GM19397 (cell line): ENCODE measurements around the gene QKI.
"Not testable (repeated sequence)": the region's sequence is repeated elsewhere in the genome, so short reads cannot be mapped to it uniquely, and the experiment has no call there.

Experiments
- ATAC-seq: cut with Tn5 transposase; IDR thresholded peaks from one replicate; pipeline ENCODE4 v1.9.1; 2021; ENCODE audit warnings: mild to moderate bottlenecking, moderate library complexity; ENCODE audit not compliant: unreplicated experiment

The QKI gene

GRCh38 chr6:163414117-163414945 lies at the start of gene QKI:
Gene QKI (plus strand): TSS chr6:163414718. CDS start chr6:163415194, 476 bp downstream.
- peak; percentile 44 for ATAC-seq

- no peak for ATAC-seq
These were observed 48.2 kb upstream of the QKI start for GRCh38 chr6:163366288-163366687.

DNA sequence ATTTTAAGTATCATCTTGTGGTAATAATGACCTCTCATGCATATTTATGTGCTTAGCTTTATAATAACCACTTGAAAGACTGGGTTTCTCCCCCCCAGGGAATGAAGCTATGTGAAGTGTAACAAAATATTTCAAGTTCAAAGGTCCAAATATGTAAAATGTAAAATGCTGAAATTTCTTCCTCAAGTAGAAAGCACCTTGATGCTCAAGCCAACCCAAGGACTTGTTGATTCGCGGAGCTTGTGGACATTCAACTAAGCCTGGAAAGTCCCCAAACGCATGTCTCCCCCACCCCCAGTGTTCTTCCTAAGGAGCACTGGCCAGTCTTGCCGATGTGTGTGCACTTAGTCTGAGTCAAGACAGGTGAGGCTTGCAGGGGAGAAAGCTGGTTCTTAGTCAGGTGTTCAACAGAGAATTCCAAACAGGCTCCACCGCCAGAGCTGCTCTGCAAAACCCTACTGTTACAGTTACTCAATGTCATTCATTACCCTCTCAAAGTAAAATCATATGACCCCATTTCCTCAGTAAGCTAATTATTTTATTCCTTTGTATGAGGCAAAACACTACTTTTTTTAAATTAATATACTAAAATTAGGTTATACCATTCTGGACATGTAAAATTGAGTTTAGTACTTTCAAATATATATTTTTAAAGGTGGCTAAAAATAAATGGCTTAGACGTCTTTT lies 46.9 kb upstream of the QKI start:
- no peak for ATAC-seq

DNA sequence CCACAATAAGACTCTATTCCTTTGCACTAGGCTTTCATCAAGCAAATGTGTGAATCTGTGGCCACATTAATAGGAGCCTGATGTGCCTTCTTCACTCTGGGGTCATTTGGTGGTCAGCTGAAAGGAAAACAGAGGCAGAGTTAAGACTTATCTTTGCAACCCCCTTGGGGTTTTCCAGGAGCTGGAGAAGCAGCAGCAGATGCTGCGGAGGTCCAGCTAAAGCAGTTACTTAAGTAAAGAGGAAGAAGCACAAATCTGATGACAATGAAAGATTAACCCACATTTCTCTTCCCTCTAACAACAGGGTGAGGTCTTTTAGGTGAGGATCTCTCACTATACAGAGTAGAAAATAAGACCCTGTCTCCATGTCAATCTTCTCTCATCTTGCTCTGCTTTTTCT lies 45.4 kb upstream of the QKI start:
- no peak for ATAC-seq

DNA sequence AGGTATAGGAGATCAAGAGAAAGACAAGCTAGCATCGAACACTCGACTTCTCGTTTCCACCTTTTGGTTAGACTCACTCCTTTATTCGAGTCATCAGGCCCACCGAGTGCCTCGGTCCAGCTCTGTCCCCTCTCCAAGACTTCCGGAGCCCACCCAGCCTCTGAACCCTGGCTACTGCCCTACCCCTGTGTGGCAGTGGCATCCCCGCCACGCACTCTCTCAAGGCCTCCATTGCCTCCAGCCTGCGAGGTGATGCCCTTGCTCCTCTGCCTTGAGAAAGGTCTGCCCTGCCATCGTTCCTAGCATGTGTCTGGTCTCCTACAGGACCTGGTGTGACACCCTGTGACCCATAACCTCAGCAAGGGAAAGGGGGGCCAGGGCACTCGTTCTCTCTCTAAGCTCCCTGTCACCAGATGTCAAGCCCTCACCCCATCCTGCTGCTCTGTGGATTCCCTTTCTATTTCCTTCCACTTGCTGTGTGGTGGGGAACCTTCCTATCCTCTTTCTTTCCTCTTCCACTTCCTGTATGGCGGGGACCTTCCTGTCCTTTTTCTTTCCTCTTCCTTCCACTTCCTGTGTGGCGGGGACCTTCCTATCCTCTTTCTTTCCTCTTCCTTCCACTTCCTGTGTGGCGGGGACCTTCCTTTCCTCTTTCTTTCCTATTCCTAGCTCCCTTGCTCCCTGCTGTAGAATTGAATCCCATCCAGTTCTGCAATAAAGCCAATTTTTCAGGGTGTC lies 44.7 kb upstream of the QKI start:
- no peak for ATAC-seq

DNA sequence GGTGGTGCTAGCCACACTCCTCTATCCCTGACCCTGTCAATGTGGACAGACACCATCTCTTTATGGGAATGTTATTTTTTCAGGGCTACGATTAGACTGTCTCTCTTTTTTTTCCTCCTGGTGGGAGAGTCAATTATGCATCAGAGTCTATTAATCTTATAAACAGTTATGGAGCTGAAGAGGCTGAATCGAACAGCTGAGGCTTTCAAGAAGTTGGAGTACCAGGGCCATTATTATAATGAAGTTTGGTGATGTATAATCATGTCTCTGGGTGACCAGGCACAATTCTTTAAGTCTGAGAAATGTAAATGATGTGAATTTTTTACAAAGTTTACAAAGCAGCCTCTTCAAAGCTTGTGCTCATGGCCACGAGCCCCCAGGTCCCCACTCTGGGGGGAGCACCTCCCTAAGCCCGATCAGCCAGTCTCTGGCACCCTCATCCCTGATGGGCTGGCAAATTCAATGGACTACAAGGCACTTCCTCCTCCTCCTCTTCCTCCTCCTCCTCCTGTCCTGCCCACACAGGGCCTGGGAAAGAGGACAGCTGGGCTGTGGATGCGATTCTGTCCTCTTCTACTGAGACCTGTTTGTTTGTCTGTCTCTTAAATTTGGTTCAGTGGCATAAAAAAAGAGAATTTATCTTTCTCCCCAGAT lies 43.9 kb upstream of the QKI start:
- no peak for ATAC-seq

- ATAC-seq, result no peak
These were observed 43.4 kb upstream of the QKI start for GRCh38 chr6:163371129-163371528.

DNA sequence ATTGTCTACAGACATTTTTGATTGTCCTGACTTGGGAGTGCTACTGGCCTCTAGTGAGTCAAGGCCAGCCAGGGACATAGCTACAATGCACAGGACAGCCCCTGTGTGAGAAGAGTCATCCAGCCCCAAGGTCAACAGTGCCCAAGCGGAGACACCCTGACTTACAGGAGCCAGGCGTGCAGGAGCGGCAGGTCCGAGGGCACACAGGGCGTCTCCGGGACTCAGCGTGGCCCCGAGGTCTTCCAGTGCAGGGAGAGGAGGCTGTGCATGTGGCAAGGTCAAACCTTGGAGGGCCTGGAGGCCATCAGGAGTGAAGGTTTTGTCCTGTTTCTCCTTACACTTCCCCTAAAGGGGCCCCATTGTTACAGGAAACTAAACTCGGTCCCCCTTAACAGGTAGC lies 41.3 kb upstream of the QKI start:
- no peak for ATAC-seq

DNA sequence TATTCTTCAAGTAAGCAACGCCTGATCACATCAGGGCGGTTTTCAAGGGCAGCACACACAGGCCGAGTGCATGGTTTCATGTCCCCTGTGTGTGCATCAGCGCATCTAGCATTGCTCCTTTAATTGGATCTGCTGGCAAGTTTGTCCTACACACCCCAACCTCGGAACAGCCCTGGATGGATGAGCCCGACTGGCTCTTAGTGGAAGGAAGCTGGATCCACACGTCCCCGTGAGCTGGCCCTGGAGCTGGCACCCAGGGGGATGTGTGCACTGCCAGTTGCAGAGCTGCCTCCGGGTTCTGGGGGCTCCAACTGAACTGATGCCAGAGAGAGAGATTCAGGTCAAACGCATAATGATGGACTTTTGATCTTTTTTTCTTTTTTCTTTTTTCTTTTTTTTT lies 39.2 kb upstream of the QKI start:
- ATAC-seq, result no peak

- ATAC-seq, result no peak
These were observed 38.3 kb upstream of the QKI start for GRCh38 chr6:163376187-163376586.

DNA sequence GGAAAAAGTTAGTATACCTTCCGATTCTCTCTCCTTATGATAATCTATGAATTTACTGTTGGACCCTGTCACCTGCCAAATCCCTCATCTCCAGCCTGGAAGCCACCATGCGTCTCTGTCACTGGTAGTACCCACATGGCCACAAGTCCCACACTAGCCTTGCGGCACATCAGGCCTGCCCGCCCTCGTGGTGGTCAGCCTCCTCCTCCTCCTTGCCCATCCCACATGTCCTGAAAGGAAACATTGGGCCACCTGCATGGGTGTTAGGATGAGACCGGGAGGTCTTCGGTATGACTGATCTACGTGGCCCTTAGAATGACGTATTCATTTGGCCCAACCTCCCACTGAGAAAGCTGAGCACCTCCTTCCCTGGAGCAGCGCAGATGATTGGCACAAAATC lies 37.0 kb upstream of the QKI start:
- ATAC-seq, result no peak

- ATAC-seq, result no peak
These were observed 34.3 kb upstream of the QKI start for GRCh38 chr6:163380216-163380615.

DNA sequence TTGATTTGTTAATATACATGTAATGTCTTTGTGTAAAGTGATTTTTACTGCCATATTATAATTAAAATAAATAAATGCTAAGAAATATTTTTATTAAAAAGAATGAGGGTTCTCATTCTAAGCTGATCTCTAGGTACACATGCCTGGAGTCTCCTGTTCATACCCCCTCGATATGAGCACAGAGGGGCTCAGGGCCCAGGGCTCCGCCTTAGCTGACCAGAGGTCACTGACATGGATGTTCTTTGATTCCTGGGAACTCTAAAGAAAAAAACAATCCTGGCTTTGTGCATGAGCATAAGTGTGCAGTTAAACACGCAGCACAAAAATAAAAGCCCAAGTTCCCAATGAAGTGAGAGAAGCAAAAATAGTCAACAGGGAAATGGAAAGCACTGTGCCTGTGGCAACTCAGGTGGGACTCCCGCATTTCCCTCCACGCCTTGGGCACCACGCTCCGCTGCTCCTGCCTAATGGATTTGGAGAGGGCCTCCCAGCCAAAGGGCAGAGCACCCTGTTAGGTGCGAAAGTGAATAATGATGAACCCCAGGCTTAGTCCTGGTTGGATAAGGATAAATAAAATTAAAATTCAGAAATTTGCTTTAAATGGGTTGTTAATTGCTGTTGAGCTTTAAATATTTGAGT lies 33.3 kb upstream of the QKI start:
- ATAC-seq, result no peak

GRCh38 chr6:163383396-163383795 lies 31.1 kb upstream of the QKI start:
- not testable (repeated sequence) for ATAC-seq

DNA sequence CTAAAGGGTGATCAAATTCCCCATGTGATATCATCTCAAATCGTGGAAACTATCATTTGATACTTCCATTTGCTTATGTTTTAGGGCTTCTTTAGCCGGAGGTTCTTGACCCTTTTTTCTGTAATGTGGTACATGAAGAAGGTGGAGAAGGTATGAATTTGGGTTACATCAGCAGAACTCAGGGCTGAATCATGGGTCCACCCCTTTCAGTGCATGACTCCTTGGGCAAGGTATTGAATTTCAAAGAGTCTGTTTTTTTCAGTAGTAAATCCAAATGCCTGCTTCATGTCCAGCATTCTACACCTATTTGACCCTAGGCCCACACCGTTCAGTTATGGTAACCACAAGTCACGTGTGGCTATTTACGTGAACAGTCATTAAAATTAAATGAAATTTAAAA lies 30.6 kb upstream of the QKI start:
- ATAC-seq, result no peak

GRCh38 chr6:163384510-163384909 lies 30.0 kb upstream of the QKI start:
- ATAC-seq, result no peak

- not testable (repeated sequence) for ATAC-seq
These were observed 29.0 kb upstream of the QKI start for GRCh38 chr6:163385503-163385902.

DNA sequence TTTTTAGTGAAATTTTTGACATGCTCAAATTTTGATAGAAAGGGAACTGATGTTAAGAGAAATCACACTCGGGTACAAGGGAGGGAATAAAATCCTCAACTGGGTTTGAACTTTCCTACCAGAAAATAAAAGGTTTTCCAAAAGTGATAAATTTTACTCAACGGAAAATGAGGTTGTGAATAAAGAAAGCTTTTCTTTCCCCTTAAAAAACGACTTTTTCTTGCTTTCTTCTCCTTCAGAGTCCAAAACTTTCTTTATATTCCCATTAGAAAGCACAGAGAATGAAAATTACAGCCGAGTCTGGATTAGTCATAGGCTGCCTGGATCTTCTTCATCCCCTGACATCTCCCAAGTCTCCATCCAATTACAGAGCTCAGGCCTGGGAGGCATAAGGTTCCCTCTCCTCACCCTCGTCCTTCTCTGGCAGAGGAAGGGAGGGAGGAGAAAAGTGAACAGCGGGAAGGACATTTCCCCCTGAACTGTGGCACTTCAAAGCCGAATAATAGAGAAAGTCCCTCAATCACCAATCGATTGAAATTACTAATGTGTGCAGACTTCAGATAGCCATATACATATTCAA lies 28.1 kb upstream of the QKI start:
- ATAC-seq, result no peak

GRCh38 chr6:163387317-163387716 lies 27.2 kb upstream of the QKI start:
- ATAC-seq, result no peak

- ATAC-seq, result no peak
These were observed 25.2 kb upstream of the QKI start for GRCh38 chr6:163389354-163389753.
